Measurements from ENCODE around the gene STARD3. TPM values are rescaled to one million over a fixed set of nuclear protein-coding genes. Genes with fewer than 3 reads are reported as not detected.

The STARD3 gene
- total RNA-seq, 1 experiment from 2014 or later = 47.7 TPM

- CTCF ChIA-PET = no interaction called here
- no peak for DNase-seq
- no peaks in the 10 kb centered on the region for H3K27me3 ChIP-seq (ENCODE audit: insufficient read depth, low read depth)
- peaks cover 10% of the 10 kb centered on the region; the same call in 1 of the 2 replicates for H4K20me1 ChIP-seq (ENCODE audit: insufficient read depth)
- TF ChIP-seq, protein P1, sequence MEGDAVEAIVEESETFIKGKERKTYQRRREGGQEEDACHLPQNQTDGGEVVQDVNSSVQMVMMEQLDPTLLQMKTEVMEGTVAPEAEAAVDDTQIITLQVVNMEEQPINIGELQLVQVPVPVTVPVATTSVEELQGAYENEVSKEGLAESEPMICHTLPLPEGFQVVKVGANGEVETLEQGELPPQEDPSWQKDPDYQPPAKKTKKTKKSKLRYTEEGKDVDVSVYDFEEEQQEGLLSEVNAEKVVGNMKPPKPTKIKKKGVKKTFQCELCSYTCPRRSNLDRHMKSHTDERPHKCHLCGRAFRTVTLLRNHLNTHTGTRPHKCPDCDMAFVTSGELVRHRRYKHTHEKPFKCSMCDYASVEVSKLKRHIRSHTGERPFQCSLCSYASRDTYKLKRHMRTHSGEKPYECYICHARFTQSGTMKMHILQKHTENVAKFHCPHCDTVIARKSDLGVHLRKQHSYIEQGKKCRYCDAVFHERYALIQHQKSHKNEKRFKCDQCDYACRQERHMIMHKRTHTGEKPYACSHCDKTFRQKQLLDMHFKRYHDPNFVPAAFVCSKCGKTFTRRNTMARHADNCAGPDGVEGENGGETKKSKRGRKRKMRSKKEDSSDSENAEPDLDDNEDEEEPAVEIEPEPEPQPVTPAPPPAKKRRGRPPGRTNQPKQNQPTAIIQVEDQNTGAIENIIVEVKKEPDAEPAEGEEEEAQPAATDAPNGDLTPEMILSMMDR (conservative IDR thresholded peaks at IDR 0.05) = no peak
- no peak for TF ChIP-seq EZH2 (IDR thresholded peaks at IDR 0.05; ENCODE audit: low read depth)
- H3K36me3 ChIP-seq (ENCODE audit: low read depth) = no peaks in the 10 kb centered on the region
- H3F3A ChIP-seq (ENCODE audit: insufficient read depth, low read depth) = no peaks in the 10 kb centered on the region
- no TSS peak for BruUV-seq (replicated peaks)
- no peaks in the 10 kb centered on the region for H3K9me2 ChIP-seq (ENCODE audit: insufficient read depth)
- no peak overlapping the region for H3K4me2 ChIP-seq
- POLR2A ChIA-PET (ENCODE audit: unreplicated experiment) = no interaction called here
- H3K4me3 ChIP-seq = no peak overlapping the region
- H3K27ac ChIP-seq = no peak overlapping the region
- H3K79me2 ChIP-seq (ENCODE audit: low read depth) = no peaks in the 10 kb centered on the region
- no peak overlapping the region for H2AFZ ChIP-seq
- no peaks in the 10 kb centered on the region for H3K9me3 ChIP-seq (ENCODE audit: insufficient read depth, low read depth)
- H3K4me1 ChIP-seq (replicated peaks; ENCODE audit: insufficient read depth) = no peaks in the 10 kb centered on the region
- intact Hi-C loops (cut with micrococcal nuclease; ENCODE audit: unreplicated experiment) = no loop called here
Observed at GRCh38 chr17:39650121-39650579, 13.2 kb downstream of the STARD3 start.

GRCh38 chr17:39651923-39652586, 15.1 kb downstream of the STARD3 start:
- H3K36me3 ChIP-seq (ENCODE audit: low read depth) = no peaks in the 10 kb centered on the region
- no peak overlapping the region for H3K4me3 ChIP-seq
- no TSS peak for BruUV-seq (replicated peaks)
- CTCF ChIA-PET = interaction anchor here (0.6 to 2.4 kb wide), 3 partner anchors 20 to 48 kb away, joined by 3 to 7 read pairs (median 4); no protein-coding TSS in a partner anchor
- no peaks in the 10 kb centered on the region for H3F3A ChIP-seq (ENCODE audit: insufficient read depth, low read depth)
- H3K4me2 ChIP-seq = no peak overlapping the region
- no peaks in the 10 kb centered on the region for H3K79me2 ChIP-seq (ENCODE audit: low read depth)
- H3K4me1 ChIP-seq (replicated peaks; ENCODE audit: insufficient read depth) = no peaks in the 10 kb centered on the region
- intact Hi-C loops (cut with micrococcal nuclease; ENCODE audit: unreplicated experiment) = no loop called here
- TF ChIP-seq EZH2 (IDR thresholded peaks at IDR 0.05; ENCODE audit: low read depth) = no peak
- TF ChIP-seq, protein P1 (conservative IDR thresholded peaks at IDR 0.05) = no peak
- no peaks in the 10 kb centered on the region for H3K9me3 ChIP-seq (ENCODE audit: insufficient read depth, low read depth)
- no peaks in the 10 kb centered on the region for H3K9me2 ChIP-seq (ENCODE audit: insufficient read depth)
- no peak overlapping the region for H3K27ac ChIP-seq
- POLR2A ChIA-PET (ENCODE audit: unreplicated experiment) = interaction anchor here (0.6 kb wide), 1 partner anchor 267 kb away, joined by 4 read pairs; no protein-coding TSS in a partner anchor
- no peak for DNase-seq
- H3K27me3 ChIP-seq (ENCODE audit: insufficient read depth, low read depth) = no peaks in the 10 kb centered on the region
- peaks cover 10% of the 10 kb centered on the region; the same call in 1 of the 2 replicates for H4K20me1 ChIP-seq (ENCODE audit: insufficient read depth)
- no peak overlapping the region for H2AFZ ChIP-seq

DNA sequence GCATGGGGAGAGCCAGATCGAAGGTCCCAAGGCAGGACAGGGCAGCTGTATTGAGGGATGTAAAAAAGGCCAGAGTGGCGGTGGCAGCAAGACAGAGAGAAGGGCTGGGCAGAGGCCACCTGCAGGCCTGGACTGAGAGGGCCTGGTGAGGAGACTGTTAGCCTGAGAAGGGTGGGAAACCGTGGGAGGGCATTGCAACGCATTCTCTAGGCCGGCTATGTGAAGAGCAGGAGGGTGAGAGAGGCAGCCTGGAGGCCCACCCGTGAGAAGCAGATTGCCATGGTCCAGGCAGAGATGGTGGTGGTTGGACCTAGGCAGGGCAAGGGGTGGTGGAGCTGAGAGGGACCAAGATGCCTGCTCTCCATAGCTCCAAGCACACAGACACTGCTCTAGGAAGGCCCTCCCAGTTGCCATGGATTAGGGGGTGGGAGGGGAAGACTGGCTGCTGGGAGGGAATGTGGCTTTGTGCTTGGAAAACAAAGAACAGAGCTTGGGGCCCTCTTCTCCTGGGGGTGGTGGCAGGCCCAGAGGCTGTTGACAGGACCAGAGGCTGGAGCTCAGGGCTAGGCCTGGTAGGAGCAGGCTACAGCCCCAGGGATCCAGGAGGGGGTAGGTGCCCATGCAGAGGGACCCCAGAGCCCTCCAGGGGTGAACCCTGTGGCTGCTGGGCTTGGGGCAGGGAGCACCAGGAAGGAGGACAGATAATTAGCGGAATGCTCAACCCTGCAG, 15.8 kb downstream of the STARD3 start:
- Histone ChIP-seq H3K27ac (no peak overlapping the region), H3K79me2 (ENCODE audit: low read depth) (no peaks in the 10 kb centered on the region), H4K20me1 (ENCODE audit: insufficient read depth) (peaks cover 10% of the 10 kb centered on the region; the same call in 1 of the 2 replicates), H3F3A (ENCODE audit: insufficient read depth, low read depth) (no peaks in the 10 kb centered on the region), H3K4me2 (no peak overlapping the region), H3K27me3 (ENCODE audit: insufficient read depth, low read depth) (no peaks in the 10 kb centered on the region), H3K4me3 (no peak overlapping the region), H3K9me3 (ENCODE audit: insufficient read depth, low read depth) (no peaks in the 10 kb centered on the region), H3K4me1 (replicated peaks; ENCODE audit: insufficient read depth) (no peaks in the 10 kb centered on the region), H2AFZ (no peak overlapping the region), H3K9me2 (ENCODE audit: insufficient read depth) (no peaks in the 10 kb centered on the region), H3K36me3 (ENCODE audit: low read depth) (no peaks in the 10 kb centered on the region)
- no TSS peak for BruUV-seq (replicated peaks)
- ChIA-PET POLR2A (ENCODE audit: unreplicated experiment) (interaction anchor here (0.6 kb wide), 1 partner anchor 268 kb away, joined by 4 read pairs; no protein-coding TSS in a partner anchor), CTCF (interaction anchor here (1.8 to 2.4 kb wide), 2 partner anchors 19 to 31 kb away, joined by 4 to 7 read pairs; no protein-coding TSS in a partner anchor)
- intact Hi-C loops (cut with micrococcal nuclease; ENCODE audit: unreplicated experiment) = no loop called here
- DNase-seq = no peak
- TF ChIP-seq, protein P1 (conservative IDR thresholded peaks at IDR 0.05) = no peak

Data from PC-9 (cell line).